ENCODE results near the gene TRAPPC14. TPM values are rescaled to one million over a fixed set of nuclear protein-coding genes. Genes with fewer than 3 reads are reported as not detected.
A peak's percentile ranks its signal among the peaks of the same experiment; 100 is the strongest.

TRAPPC14 gene
- polyA plus RNA-seq, 1 donor from 2014 or later, result 6.3 TPM

DNA sequence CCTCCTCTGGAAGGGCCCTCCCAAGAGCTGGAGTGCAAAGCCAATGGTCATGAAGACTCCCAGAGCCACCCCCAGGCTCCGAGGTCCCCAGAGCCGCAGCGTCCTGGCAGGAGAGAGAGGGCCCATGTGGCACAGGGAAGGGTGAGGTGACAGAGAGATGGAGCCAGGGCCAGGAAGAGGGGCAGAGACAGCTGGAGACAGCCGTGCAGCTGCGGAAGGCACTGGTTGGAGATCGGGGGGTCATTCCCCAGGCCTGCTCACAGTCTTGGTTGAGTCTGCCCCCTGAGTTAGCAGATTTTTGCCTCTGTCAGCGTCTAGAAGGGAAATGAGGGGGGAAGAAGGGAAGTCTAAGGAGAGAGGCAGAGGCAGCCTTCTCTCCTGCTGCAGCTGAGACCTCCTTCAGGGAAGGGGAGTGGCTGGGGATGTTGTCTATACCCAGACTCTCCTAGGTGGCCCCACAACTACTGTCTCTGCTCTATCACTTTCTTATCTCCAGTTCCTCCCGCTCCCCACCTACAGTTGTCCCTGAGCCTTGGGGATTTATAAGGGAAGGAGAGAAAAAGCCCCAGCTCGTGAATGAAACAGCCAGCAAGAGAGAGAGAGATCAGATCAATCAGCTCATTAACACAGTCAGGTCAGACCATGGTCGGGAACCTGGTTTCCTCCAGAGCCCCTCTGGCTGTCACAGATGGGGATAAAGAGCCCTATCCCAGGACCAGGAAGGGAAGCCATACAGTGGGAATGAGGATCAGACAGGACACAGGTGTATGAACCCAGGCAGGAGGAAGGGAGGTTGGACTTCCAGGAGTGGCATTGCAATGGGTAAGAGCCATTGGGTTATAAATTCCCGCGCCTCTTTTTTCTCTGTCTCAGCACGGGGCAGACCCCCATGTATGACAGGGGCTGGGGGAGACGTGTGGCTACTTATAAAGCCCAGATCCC is 8.7 kb upstream of the TRAPPC14 start:
- peaks cover 48% of the 10 kb centered on the region for H3K27me3 Mint-ChIP-seq
- H3K4me1 Mint-ChIP-seq, result peaks cover 28 to 36% (median 29%) of the 10 kb centered on the region in 3 donors
- H3K9me3 Mint-ChIP-seq, result no peaks in the 10 kb centered on the region
- H3K36me3 Mint-ChIP-seq, result no peaks in the 10 kb centered on the region
- H3K4me3 Mint-ChIP-seq, result peak overlapping the region in 3 of 4 donors; percentile 64 to 77 (median 67)
- peak overlapping the region; percentile 54 to 90 (median 71) for H3K27ac Mint-ChIP-seq

DNA sequence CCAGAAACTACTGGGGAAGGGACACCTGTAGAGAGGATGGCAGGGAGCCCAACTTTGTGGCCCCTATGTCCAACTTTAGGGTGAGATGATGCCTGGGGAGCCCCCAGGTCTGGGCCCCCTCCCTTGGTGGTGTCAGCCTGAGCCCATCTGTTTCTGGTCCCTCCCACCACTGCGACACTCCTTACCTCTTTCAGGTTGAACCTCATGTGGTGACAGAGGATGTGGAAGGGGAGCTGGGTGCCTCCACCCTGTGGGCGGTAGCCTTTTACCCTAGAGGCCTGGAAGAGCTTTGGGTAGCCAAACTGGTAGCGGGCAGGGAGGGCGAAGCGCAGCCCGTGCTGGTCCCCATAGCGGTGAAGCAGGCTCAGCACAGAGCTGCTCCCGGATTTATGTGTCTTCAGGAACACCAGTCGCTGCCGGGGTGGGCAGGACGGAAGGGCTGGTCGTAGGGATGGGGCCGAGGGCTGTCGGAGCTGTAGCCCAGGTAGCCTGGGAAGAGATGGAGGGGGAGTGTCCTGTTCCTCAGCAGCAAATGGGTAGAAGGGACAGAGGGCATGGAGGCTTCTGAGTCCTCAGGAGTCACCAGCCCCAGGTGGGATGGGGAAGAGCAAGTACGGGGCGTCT is 7.9 kb upstream of the TRAPPC14 start:
- peaks cover 28 to 36% (median 29%) of the 10 kb centered on the region in 3 donors for H3K4me1 Mint-ChIP-seq
- peaks cover 45% of the 10 kb centered on the region for H3K27me3 Mint-ChIP-seq
- H3K27ac Mint-ChIP-seq, result peak overlapping the region in 2 of 3 donors; percentile 16 to 38
- no peaks in the 10 kb centered on the region for H3K9me3 Mint-ChIP-seq
- H3K4me3 Mint-ChIP-seq, result peak overlapping the region in 3 of 4 donors; percentile 33 to 64 (median 55)
- no peaks in the 10 kb centered on the region for H3K36me3 Mint-ChIP-seq

DNA sequence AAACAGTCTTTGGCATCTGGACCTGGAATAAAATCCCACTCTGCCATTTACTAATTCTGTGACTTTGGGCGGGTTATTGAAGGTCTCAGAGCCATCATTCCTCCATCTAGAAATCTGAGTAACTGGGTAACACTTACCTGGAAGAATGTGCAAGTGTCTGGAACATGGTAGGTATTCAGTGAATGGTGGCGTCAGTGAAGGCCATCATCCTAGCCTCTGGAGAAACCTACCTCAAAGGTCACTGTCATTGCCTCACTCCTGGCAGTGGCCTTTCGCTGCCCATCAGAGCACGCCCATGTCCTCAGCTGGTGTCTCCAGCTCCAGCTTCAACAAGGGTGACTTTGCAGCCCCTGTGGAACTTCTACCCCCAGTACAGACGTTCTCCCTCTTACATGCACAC is 5.3 kb upstream of the TRAPPC14 start:
- Mint-ChIP-seq H3K27me3 (peaks cover 29% of the 10 kb centered on the region), H3K4me3 (peak overlapping the region in 1 of 4 donors; percentile 52), H3K36me3 (no peaks in the 10 kb centered on the region), H3K4me1 (peaks cover 24 to 31% (median 30%) of the 10 kb centered on the region in 3 donors), H3K27ac (no peak overlapping the region), H3K9me3 (no peaks in the 10 kb centered on the region)

DNA sequence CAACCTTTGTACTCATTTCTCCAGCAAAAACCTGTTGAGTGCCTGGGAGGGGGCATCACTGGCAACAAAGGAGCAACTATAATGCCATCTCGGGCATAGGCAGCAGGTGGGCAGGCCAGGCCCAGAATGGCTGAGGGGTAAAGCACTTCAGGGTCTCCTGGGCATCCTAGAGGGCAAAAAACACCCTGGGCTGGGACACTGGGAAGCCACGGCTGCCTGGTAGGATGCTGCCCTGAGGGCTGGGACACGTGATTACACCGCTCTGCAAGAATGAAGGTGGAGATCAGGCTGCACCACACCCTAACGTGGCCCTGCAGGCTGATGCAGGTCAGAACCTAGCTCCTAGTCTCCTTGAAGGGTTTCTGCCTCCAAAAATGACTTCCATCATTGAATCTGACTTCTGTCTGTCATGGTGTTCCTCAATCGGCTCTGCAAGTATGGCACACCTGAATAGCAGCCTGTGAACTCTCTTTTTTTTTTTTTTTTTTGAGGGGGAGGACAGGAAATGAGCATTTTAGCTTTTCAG is 4.5 kb upstream of the TRAPPC14 start:
- Mint-ChIP-seq H3K27ac (peak overlapping the region in 2 of 3 donors; percentile 5 to 53), H3K4me1 (peaks cover 16 to 24% (median 22%) of the 10 kb centered on the region in 3 donors), H3K4me3 (peak overlapping the region in 3 of 4 donors; percentile 13 to 79 (median 52))

DNA sequence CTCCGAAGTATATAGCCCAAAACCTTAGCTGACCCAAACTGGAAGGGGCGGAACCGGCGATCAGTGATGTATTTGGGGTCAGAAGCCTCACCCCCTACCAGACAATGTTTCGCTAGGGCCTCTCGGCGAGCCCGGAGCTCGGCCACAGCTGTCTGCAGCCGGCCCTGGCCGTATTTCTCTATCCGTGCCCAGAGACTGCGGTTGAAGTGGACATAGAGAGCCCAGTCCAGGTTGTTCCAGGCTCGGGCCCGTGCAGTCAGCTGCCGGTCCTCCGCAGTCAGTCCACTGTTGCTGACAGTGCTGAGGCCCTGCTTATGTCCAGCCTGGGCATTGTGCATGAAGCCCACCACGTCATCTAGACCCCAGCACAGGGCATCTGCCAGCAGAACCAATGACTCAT is 1.5 kb upstream of the TRAPPC14 start:
- peak overlapping the region; percentile 9 to 85 (median 64) for H3K4me3 Mint-ChIP-seq
- H3K27me3 Mint-ChIP-seq, result no peaks in the 10 kb centered on the region
- no peaks in the 10 kb centered on the region for H3K9me3 Mint-ChIP-seq
- H3K4me1 Mint-ChIP-seq, result peaks cover 17 to 28% (median 26%) of the 10 kb centered on the region in 3 donors
- peak overlapping the region in 2 of 3 donors; percentile 53 to 95 for H3K27ac Mint-ChIP-seq
- peaks cover 2% of the 10 kb centered on the region for H3K36me3 Mint-ChIP-seq

More for the DNA sequence above, 4.5 kb upstream of the TRAPPC14 start:
- Mint-ChIP-seq H3K27me3 (peaks cover 21% of the 10 kb centered on the region), H3K9me3 (no peaks in the 10 kb centered on the region), H3K36me3 (no peaks in the 10 kb centered on the region)

DNA sequence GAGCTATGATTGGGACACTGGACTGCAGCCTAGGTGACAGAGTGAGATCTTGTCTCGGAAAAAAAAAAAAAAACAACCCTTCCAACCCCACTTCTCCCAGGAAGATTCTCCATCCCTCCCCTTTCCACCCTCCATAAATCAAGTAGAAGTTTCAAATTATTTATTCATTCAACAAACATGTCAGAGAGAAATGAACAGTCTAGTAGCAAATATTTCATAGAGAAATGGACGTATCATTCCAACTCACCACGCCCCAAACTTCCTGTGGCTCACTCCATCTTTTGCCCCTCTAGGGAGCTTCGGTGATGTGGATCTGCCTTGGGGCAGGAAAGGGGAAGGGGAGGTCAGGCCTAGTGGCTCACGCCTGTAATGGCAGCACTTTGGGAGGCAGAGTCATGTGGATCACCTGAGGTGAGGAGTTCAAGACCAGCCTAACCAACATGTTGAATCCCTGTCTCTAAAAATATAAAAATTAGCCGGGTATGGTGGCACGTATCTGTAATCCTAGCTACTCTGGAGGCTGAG is 638 bp upstream of the TRAPPC14 start:
- no peaks in the 10 kb centered on the region for H3K9me3 Mint-ChIP-seq
- H3K4me1 Mint-ChIP-seq, result peaks cover 19 to 28% (median 28%) of the 10 kb centered on the region in 3 donors
- peak overlapping the region; percentile 84 to 93 (median 87) for H3K4me3 Mint-ChIP-seq
- H3K36me3 Mint-ChIP-seq, result peaks cover 2% of the 10 kb centered on the region
- H3K27ac Mint-ChIP-seq, result peak overlapping the region; percentile 90 to 96 (median 95)
- H3K27me3 Mint-ChIP-seq, result no peaks in the 10 kb centered on the region

DNA sequence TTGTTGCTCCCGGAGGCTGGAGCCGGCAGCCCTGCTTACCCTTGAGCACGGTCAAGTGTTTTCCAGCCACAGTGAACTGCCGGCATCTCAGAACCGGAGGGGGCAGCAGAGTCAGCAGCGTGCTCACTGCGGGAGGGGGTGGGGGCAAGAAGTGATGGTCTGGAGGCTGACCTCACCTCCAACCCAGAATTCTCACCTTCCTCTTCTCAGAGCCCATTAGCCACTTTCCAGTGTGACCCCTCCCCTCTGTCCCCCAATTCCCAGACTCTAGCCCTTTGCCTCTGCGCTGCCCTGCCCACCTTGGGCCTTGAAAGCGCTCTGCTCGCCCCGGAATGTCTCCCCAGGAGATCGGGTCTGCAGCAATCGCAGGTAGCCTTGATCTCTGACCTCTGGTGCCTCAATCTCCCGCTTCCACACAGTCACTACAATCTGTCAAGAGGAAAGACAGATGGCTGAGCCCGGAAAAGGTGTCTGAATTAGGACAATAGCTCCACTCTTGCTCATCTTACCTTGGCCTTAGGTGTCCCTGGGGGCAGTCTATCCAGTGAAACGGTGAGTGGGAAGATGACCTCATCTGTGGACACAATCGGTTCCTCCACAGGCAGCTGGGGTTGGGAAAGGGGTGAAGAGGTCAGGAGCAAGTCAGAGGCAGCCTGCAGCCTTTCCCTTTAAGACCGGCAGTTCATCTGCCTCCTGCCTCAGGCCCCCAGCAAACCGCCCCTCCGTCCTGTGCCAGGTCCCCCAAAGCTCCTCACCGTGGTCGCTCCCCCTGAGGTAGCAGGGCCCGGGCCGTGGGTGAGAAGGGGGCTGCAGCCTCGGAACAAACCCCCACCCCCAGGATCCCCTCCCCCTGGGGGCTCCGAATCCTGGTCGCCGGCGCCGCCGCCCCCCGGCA is 942 bp downstream of the TRAPPC14 start:
- Mint-ChIP-seq H3K4me3 (peak overlapping the region; percentile 79 to 93 (median 87)), H3K36me3 (peaks cover 2% of the 10 kb centered on the region), H3K27ac (peak overlapping the region; percentile 76 to 95 (median 89)), H3K9me3 (no peaks in the 10 kb centered on the region), H3K4me1 (peaks cover 24 to 32% (median 25%) of the 10 kb centered on the region in 3 donors), H3K27me3 (no peaks in the 10 kb centered on the region)

DNA sequence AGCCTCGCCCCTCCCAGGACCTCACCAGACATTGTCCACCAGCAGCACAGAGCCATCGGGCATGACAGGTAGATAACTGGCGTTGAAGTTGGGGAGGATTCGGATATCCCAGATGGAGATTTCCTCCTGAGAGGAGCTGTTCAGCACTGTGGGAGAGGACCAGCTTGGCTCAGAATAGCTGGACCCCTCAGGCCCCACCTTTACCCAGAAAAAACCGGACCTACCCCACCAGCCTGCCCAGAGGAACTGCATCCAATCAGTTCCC is 1.5 kb downstream of the TRAPPC14 start:
- peaks cover 28 to 37% (median 31%) of the 10 kb centered on the region in 3 donors for H3K4me1 Mint-ChIP-seq
- H3K4me3 Mint-ChIP-seq, result peak overlapping the region; percentile 79 to 93 (median 86)
- no peaks in the 10 kb centered on the region for H3K27me3 Mint-ChIP-seq
- H3K27ac Mint-ChIP-seq, result peak overlapping the region; percentile 89 to 95 (median 93)
- peaks cover 2% of the 10 kb centered on the region for H3K36me3 Mint-ChIP-seq
- no peaks in the 10 kb centered on the region for H3K9me3 Mint-ChIP-seq

DNA sequence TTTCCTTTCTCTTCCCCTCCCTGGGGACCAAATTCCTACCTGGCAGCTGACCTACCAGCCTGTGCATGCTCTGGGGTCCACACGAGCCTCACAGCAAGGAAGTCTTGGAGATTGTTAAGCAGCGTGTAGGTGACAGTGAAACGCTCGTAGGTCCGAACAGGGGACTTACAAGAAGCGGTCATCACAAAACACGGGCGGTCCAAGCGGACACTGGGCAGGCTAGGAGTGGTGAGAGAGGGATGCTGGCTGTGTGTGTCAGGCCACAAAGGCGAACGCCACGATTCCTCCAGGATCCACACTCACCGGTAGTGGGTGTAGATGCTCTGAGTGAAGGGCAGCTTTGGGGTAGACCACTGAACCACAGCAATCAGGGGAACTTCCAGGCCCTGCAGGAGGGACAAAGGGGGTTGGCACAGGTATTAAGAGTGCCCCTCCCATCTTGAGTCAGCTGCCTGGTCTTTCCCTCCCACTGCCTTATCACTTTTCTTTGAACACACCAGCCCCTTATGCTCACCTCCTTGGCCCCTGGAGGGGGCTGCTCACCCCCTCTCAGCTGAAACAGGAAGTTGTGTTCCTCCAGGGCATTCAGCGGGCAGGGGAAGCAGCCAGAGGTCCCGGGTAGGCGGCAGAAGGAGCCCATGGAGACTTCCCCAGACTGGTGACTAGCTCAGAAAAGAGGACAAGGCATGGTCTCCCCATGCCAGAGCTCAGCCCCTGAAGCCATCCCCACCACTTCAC is 2.0 kb downstream of the TRAPPC14 start:
- Mint-ChIP-seq H3K36me3 (peaks cover 2% of the 10 kb centered on the region), H3K27me3 (no peaks in the 10 kb centered on the region), H3K4me1 (peaks cover 28 to 36% (median 35%) of the 10 kb centered on the region in 3 donors), H3K27ac (peak overlapping the region; percentile 89 to 95 (median 93)), H3K4me3 (peak overlapping the region; percentile 79 to 93 (median 86)), H3K9me3 (no peaks in the 10 kb centered on the region)

DNA sequence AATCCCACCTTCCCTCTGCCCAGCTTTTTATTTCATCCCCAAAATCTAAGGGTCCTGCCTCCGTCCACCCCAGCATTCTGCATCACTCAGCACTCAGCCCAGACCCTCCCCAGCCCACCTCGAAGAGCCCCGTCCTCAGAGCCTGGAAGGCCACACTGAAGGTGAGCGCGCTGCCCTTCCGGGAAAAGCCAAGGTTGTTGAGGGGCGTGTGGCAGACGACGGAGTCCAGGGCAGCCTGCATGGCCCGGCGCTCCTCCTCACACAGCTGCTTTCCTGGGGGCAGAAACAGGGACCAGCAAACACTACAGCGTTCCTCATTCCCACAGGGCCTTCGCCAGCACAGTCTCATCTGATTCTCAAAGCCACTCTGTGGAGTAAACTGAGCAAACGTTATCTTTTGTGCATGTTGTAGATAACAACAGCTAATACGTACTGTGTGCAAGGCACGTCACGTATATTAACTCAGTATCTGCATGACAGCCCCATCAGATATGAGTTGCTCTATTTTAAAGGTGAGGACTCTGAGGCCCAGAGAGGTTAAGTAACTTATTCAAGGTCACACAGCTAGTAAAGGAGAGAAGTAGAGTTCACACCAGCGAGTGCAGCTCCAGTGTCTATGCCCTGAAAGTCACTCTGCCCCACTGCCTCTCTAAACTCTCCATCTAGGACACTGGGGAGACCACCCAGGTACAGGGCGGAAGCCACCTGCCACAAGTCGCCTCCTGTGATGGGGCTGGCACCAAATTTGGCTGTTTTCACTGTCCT is 2.8 kb downstream of the TRAPPC14 start:
- Mint-ChIP-seq H3K4me1 (peaks cover 25 to 36% (median 35%) of the 10 kb centered on the region in 3 donors), H3K36me3 (peaks cover 2% of the 10 kb centered on the region), H3K4me3 (peak overlapping the region in 3 of 4 donors; percentile 47 to 85 (median 74)), H3K27ac (peak overlapping the region; percentile 56 to 93 (median 76)), H3K9me3 (no peaks in the 10 kb centered on the region), H3K27me3 (no peaks in the 10 kb centered on the region)

DNA sequence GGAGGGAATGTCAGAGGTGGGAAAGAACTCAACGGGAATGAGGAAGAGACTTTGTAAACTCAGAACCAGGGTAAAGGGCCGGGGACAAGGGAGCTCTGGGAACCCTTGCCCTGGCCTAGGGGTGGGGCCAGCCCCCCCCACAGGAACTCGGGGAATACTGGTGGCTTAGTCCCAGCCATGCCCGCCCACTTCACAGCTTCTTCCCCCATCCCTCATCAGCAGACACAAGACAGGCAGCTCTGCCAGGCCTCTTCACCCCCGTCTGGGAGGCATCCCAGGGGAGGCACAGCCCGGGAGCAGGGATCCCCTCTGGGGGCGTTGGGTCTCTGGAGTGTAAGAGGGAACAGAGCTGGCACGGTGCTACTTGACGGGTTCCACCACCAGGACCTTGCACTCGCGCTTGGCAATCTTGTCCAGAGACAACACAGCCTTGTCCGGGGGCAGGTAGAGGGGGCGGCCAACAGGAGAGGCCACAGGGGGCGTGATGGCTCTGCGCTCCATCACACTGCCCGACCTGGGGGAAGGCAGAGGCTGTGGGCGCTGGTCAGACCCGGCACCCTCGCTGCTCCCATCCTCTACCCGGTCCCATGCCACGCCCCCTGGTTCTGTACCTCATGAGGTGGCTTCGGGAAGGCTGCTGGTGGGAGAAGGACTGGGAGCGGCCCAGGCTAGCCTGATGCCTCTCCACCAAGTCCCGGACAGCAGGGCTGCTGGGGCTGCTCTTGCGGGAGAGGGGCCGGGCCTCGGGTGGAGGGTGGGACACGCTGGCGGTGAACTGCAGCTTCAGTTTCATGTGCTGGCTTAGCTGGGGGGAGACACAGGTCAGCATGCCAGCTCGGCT is 3.7 kb downstream of the TRAPPC14 start:
- Mint-ChIP-seq H3K36me3 (peaks cover 4% of the 10 kb centered on the region), H3K4me3 (peak overlapping the region in 2 of 4 donors; percentile 47 to 68), H3K27ac (peak overlapping the region in 2 of 3 donors; percentile 31 to 82), H3K4me1 (peaks cover 32 to 42% (median 40%) of the 10 kb centered on the region in 3 donors), H3K9me3 (no peaks in the 10 kb centered on the region), H3K27me3 (no peaks in the 10 kb centered on the region)

Measured in IgD-negative memory B cell (primary cell).